B cell (primary cell): ENCODE results near the gene NPIPB8. TPM values are rescaled to one million over a fixed set of nuclear protein-coding genes. Genes with fewer than 3 reads are reported as not detected.
"Not testable (repeated sequence)": the region's sequence is repeated elsewhere in the genome, so short reads cannot be mapped to it uniquely, and the experiment has no call there.

Experiments
- ATAC-seq: fragments of 200-7000 bp; cut with Tn5 transposase; one replicate; pipeline ENCODE4 v1.10.0; 2021; ENCODE audit warnings: low read depth, mild to moderate bottlenecking, moderate number of reproducible peaks, moderate library complexity
- CTCF ChIA-PET: fragments of 350-600 bp; sonication (Branson Sonifier 250); formaldehyde crosslinking; loops from one replicate; lab custom pipeline; 2021; ENCODE audit warnings: antibody characterized with exemption, inconsistent platforms; lab: Charles Lee
- POLR2A ChIA-PET: fragments of 350-600 bp; sonication (Branson Sonifier 250); formaldehyde crosslinking; loops from one replicate; lab custom pipeline; 2021; ENCODE audit warnings: antibody characterized with exemption; lab: Charles Lee
- DNase-seq: peaks from one replicate; pipeline ENCODE4 v3.0.0; 2013
- H2AFZ ChIP-seq: 2 replicates; pipeline ENCODE4 v1.6.1; 2012; ENCODE audit warnings: mild to moderate bottlenecking, low read depth, low read length; ENCODE audit not compliant: insufficient read depth, poor library complexity, severe bottlenecking
- H3K27ac ChIP-seq, 2 donors: 1 replicate in 1 of 2; 2 replicates in 1 of 2; pipeline ENCODE4 v1.5.1; 2012 to 2013; ENCODE audit warnings: low read length in 2 of 2, mild to moderate bottlenecking in 2 of 2, moderate library complexity in 1 of 2
- H3K27me3 ChIP-seq, 4 experiments: fragments of 200-600 bp in 1 of 4; sonication (generic) in 1 of 4; replicated peaks in 1 of 4; 1 replicate in 2 of 4; 2 replicates in 2 of 4; pipeline versions ENCODE4 v1.6.1 to v1.7.0; 2013 to 2016; ENCODE audit warnings: low read length in 3 of 4, mild to moderate bottlenecking in 2 of 4, mixed read lengths in 1 of 4, moderate library complexity in 1 of 4; ENCODE audit not compliant: insufficient read depth in 4 of 4, control insufficient read depth in 3 of 4; ENCODE audit errors: control extremely low read depth in 1 of 4
- H3K36me3 ChIP-seq, 2 experiments: replicated peaks in 1 of 2; 1 replicate in 1 of 2; 2 replicates in 1 of 2; pipeline versions ENCODE4 v1.6.1 to v1.7.1; 2013; ENCODE audit warnings: low read length in 1 of 2; ENCODE audit not compliant: insufficient read depth in 2 of 2, control insufficient read depth in 1 of 2; ENCODE audit errors: control extremely low read depth in 1 of 2, extremely low read depth in 1 of 2
- H3K4me1 ChIP-seq, 2 donors: fragments of 200-600 bp in 1 of 2; sonication (generic) in 1 of 2; 1 replicate in 1 of 2; 2 replicates in 1 of 2; pipeline versions ENCODE4 v1.5.1 to v1.6.1; 2013 to 2017; ENCODE audit warnings: low read length in 2 of 2; ENCODE audit not compliant: control insufficient read depth in 2 of 2, insufficient read depth in 2 of 2
- H3K4me2 ChIP-seq: replicated peaks from 2 replicates; pipeline ENCODE3; 2012; ENCODE audit warnings: mild to moderate bottlenecking, low read depth, low read length; ENCODE audit not compliant: poor library complexity, severe bottlenecking
- H3K4me3 ChIP-seq, 5 experiments: fragments of 200-600 bp in 1 of 5; sonication (generic) in 1 of 5; 1 replicate in 3 of 5; 2 replicates in 2 of 5; pipeline versions ENCODE4 v1.5.1 to v1.7.0; 2011 to 2016; ENCODE audit warnings: low read length in 4 of 5, mild to moderate bottlenecking in 4 of 5, low read depth in 2 of 5, control low read depth in 1 of 5, moderate library complexity in 1 of 5; ENCODE audit not compliant: insufficient read depth in 1 of 5; ENCODE audit errors: control extremely low read depth in 1 of 5, extremely low read depth in 1 of 5
- H3K79me2 ChIP-seq: fragments of 200-600 bp; sonication (generic); one replicate; pipeline ENCODE4 v1.6.0; 2016; ENCODE audit warnings: low read length; ENCODE audit not compliant: control insufficient read depth, insufficient read depth
- H3K9ac ChIP-seq: fragments of 200-600 bp; sonication (generic); 2 replicates; pipeline ENCODE4 v1.6.1; 2017; ENCODE audit warnings: mild to moderate bottlenecking, low read length, moderate library complexity
- H3K9me3 ChIP-seq, 3 donors: one replicate each; pipeline versions ENCODE4 v1.6.1 to v1.7.1; 2013; ENCODE audit warnings: low read length in 2 of 3; ENCODE audit not compliant: control insufficient read depth in 2 of 3, insufficient read depth in 1 of 3; ENCODE audit errors: control extremely low read depth in 1 of 3
- H4K20me1 ChIP-seq: 2 replicates; pipeline ENCODE4 v1.6.0; 2012; ENCODE audit warnings: mild to moderate bottlenecking, low read length; ENCODE audit not compliant: insufficient read depth, control insufficient read depth, poor library complexity, severe bottlenecking
- H3K27ac Mint-ChIP-seq: one replicate; pipeline ENCODE4 v1.8.0; 2021; ENCODE audit warnings: mixed read lengths
- H3K27me3 Mint-ChIP-seq: one replicate; pipeline ENCODE4 v1.8.0; 2021; ENCODE audit warnings: mixed read lengths
- H3K4me1 Mint-ChIP-seq: one replicate; pipeline ENCODE4 v1.8.0; 2021; ENCODE audit warnings: mixed read lengths
- H3K4me3 Mint-ChIP-seq: one replicate; pipeline ENCODE4 v1.8.0; 2021; ENCODE audit warnings: mixed read lengths
- H3K9me3 Mint-ChIP-seq: one replicate; pipeline ENCODE4 v1.8.0; 2022; ENCODE audit warnings: mixed read lengths; ENCODE audit not compliant: insufficient read depth
- EZH2 ChIP-seq: IDR thresholded peaks from 2 replicates; pipeline ENCODE4 v1.6.1; 2012; ENCODE audit warnings: borderline replicate concordance, low read depth, mild to moderate bottlenecking, moderate library complexity, low read length; ENCODE audit not compliant: insufficient read depth, poor library complexity, severe bottlenecking
- WGBS: methylation state at CpG from one replicate; pipeline ENCODE4 v1.1.5; 2013; ENCODE audit warnings: missing lambda C conversion rate; ENCODE audit not compliant: insufficient coverage; 5-methylcytosine and 5-hydroxymethylcytosine counted together
- intact Hi-C: fragments of 100-400 bp; cut with micrococcal nuclease; formaldehyde crosslinking; loops from one replicate; pipeline ENCODE4 v1.10.0; 2022
- polyA plus RNA-seq: library from polyadenylated mRNA; depleted of rRNA; stranded (reverse); fragments of >200 nt; gene quantifications from 2 replicates; pipeline ENCODE4 v1.2.3, GENCODE V29; 2012
- total RNA-seq, 2 donors: library from RNA; stranded (reverse); fragments of 120-200 nt in 1 of 2; gene quantifications; 1 replicate in 1 of 2; 2 replicates in 1 of 2; pipeline versions ENCODE4 v1.2.3 to v1.2.4, GENCODE V29; 2013 to 2022
- TF ChIP-seq, protein P1 (sequence below): fragments of 200-600 bp; IDR thresholded peaks from one replicate; pipeline ENCODE4 v1.8.0; 2022; ENCODE audit warnings: antibody characterized with exemption, mild to moderate bottlenecking

NPIPB8 gene
- total and polyA plus RNA-seq, 2 donors (not counting 1 experiment from before 2014, with no cell fraction given), result 0.04 to 1.1 TPM

DNA sequence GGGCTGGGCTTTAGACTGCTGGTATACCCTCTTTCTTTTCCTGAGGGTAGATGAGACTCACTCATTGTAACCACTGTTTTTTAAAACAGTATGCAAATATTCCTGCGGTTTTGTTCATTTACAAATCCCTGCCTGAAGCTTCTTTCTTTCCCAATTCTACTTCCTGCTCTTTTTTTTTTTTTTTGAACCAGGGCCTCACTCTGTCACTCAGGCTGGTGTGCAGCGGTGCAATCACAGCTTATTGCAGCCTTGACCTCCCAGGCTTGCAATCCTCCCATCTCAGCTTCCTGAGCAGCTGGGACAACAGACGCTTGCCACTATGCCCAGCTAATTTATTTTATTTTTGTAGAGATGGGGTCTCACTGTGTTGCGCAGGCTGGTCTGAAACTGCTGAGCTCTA lies 20.0 kb upstream of the NPIPB8 start:
- Histone ChIP-seq H3K9ac (no peak overlapping the region), H4K20me1 (no peaks in the 10 kb centered on the region), H3K27ac (no peak overlapping the region), H3K4me3 (no peak overlapping the region), H3K4me1 (peaks cover 3% of the 10 kb centered on the region in 2 donors), H3K79me2 (no peaks in the 10 kb centered on the region), H3K27me3 (no peaks in the 10 kb centered on the region), H3K36me3 (no peaks in the 10 kb centered on the region), H3K9me3 (no peaks in the 10 kb centered on the region), H3K4me2 (no peak overlapping the region), H2AFZ (no peak overlapping the region)
- 44% methylated on average over 1 of the region's 4 CpGs for WGBS
- Mint-ChIP-seq H3K4me1 (peaks cover 12% of the 10 kb centered on the region), H3K4me3 (no peak overlapping the region), H3K27me3 (peaks cover 5% of the 10 kb centered on the region), H3K27ac (no peak overlapping the region), H3K9me3 (no peaks in the 10 kb centered on the region)
- DNase-seq (no peak), ATAC-seq (no peak)
- POLR2A ChIA-PET, result no interaction called here
- CTCF ChIA-PET, result no interaction called here
- intact Hi-C loops, result no loop called here
- no peak for TF ChIP-seq EZH2
- TF ChIP-seq, protein P1, sequence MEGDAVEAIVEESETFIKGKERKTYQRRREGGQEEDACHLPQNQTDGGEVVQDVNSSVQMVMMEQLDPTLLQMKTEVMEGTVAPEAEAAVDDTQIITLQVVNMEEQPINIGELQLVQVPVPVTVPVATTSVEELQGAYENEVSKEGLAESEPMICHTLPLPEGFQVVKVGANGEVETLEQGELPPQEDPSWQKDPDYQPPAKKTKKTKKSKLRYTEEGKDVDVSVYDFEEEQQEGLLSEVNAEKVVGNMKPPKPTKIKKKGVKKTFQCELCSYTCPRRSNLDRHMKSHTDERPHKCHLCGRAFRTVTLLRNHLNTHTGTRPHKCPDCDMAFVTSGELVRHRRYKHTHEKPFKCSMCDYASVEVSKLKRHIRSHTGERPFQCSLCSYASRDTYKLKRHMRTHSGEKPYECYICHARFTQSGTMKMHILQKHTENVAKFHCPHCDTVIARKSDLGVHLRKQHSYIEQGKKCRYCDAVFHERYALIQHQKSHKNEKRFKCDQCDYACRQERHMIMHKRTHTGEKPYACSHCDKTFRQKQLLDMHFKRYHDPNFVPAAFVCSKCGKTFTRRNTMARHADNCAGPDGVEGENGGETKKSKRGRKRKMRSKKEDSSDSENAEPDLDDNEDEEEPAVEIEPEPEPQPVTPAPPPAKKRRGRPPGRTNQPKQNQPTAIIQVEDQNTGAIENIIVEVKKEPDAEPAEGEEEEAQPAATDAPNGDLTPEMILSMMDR, result no peak

- H3K9me3 Mint-ChIP-seq, H4K20me1 ChIP-seq, DNase-seq, H3K27ac Mint-ChIP-seq, H3K4me3 Mint-ChIP-seq, H3K27me3 Mint-ChIP-seq, ATAC-seq, H3K27me3 ChIP-seq, H3K79me2 ChIP-seq, intact Hi-C loops, CTCF ChIA-PET, H3K9me3 ChIP-seq, H2AFZ ChIP-seq, H3K27ac ChIP-seq, H3K9ac ChIP-seq, H3K4me1 ChIP-seq, POLR2A ChIA-PET, H3K4me3 ChIP-seq, H3K36me3 ChIP-seq, H3K4me2 ChIP-seq: not testable (repeated sequence)
- peaks cover 14% of the 10 kb centered on the region for H3K4me1 Mint-ChIP-seq
- WGBS, result no CpG with 5 or more reads among the region's 1 CpG
Measured at GRCh38 chr16:28620316-28620715, 17.5 kb upstream of the NPIPB8 start.
